Measurements from ENCODE around the gene ATXN10.

The ATXN10 gene

DNA sequence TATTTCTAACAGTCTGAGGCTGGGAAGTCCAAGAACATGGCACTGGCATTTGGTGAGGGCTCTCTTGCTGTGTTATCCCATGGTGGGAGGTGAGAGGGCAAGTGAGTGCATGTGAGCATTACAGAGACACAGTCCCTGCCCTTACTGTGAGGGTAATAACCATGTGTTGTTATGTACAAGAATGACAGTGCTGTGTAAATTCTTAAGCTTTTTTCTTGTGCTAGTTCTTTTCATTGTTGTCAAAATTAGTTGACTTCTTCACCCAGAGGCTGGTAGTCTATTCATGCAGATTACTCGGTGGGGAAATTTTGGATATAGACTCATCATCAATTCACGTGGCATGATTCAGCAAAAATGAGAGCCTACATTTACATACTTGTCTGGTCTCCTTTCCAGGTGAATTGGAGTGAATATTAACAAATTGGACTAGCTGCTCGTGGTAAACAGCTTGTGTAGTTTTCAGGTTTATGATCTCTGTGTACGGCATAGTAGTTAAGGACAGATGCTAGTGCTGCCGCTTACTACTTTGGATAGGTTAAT lies 49.3 kb downstream of the ATXN10 start:
- Histone ChIP-seq H3K27me3 (ENCODE audit: low read depth, low read length) (no peaks in the 10 kb centered on the region), H3K27ac (ENCODE audit: low read length) (no peak overlapping the region), H3K4me1 (ENCODE audit: control insufficient read depth in 1 of 2, insufficient read depth in 2 of 2, low read length in 2 of 2) (no peaks in the 10 kb centered on the region), H3K9me3 (ENCODE audit: control insufficient read depth in 1 of 2, low read length in 2 of 2) (no peaks in the 10 kb centered on the region), H3K36me3 (ENCODE audit: control insufficient read depth in 1 of 2, insufficient read depth in 2 of 2, low read length in 2 of 2) (peaks cover 8 to 18% of the 10 kb centered on the region in 2 donors), H3K4me3 (ENCODE audit: low read depth in 1 of 2, low read length in 2 of 2) (no peak overlapping the region)

DNA sequence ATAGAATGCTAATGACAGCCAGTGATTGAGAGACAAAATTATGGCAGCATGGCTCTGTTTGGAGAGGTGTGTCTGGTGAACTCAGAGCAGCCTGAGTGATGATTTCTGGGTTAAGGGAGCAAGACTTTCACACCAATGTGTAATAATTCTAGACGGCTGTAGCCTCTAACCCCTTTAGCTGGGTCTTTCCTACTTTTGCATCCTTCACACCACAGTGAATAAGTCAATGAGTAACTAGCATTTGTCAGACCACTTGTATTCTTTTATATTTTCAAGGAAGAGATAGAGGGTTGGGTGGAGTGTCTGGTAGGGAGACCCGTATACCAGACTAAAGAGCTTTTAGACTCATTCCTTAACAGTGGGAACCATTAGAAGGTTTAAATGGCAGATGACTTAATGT lies 50.4 kb downstream of the ATXN10 start:
- Histone ChIP-seq H3K9me3 (ENCODE audit: control insufficient read depth in 1 of 2, low read length in 2 of 2) (no peaks in the 10 kb centered on the region), H3K4me1 (ENCODE audit: control insufficient read depth in 1 of 2, insufficient read depth in 2 of 2, low read length in 2 of 2) (no peaks in the 10 kb centered on the region), H3K27me3 (ENCODE audit: low read depth, low read length) (no peaks in the 10 kb centered on the region), H3K4me3 (ENCODE audit: low read depth in 1 of 2, low read length in 2 of 2) (no peak overlapping the region), H3K36me3 (ENCODE audit: control insufficient read depth in 1 of 2, insufficient read depth in 2 of 2, low read length in 2 of 2) (peaks cover 8 to 17% of the 10 kb centered on the region in 2 donors), H3K27ac (ENCODE audit: low read length) (no peak overlapping the region)

DNA sequence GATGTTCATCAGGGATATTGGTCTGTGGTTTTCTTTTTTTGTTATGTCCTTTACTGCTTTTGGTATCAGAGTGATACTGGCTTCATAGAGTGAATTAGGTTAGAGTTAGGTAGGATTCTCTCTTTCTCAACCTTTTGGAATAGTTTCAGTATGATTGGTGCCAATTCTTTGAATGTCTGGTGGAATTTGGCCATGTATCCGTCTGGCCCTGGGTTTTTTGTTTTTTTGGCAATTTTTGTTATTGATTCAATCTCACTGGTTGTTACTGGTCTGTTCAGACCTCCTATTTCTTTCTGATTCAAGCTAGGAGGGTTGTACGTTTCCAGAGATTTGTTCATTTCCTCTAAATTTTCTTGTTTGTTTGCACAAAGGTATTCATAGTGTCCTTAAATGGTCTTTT lies 54.4 kb downstream of the ATXN10 start:
- Histone ChIP-seq H3K4me1 (ENCODE audit: control insufficient read depth in 1 of 2, insufficient read depth in 2 of 2, low read length in 2 of 2) (no peaks in the 10 kb centered on the region), H3K4me3 (ENCODE audit: low read depth in 1 of 2, low read length in 2 of 2) (no peak overlapping the region), H3K9me3 (ENCODE audit: control insufficient read depth in 1 of 2, low read length in 2 of 2) (no peaks in the 10 kb centered on the region), H3K27ac (ENCODE audit: low read length) (no peak overlapping the region), H3K27me3 (ENCODE audit: low read depth, low read length) (no peaks in the 10 kb centered on the region), H3K36me3 (ENCODE audit: control insufficient read depth in 1 of 2, insufficient read depth in 2 of 2, low read length in 2 of 2) (peaks cover 2 to 22% of the 10 kb centered on the region in 2 donors)

DNA sequence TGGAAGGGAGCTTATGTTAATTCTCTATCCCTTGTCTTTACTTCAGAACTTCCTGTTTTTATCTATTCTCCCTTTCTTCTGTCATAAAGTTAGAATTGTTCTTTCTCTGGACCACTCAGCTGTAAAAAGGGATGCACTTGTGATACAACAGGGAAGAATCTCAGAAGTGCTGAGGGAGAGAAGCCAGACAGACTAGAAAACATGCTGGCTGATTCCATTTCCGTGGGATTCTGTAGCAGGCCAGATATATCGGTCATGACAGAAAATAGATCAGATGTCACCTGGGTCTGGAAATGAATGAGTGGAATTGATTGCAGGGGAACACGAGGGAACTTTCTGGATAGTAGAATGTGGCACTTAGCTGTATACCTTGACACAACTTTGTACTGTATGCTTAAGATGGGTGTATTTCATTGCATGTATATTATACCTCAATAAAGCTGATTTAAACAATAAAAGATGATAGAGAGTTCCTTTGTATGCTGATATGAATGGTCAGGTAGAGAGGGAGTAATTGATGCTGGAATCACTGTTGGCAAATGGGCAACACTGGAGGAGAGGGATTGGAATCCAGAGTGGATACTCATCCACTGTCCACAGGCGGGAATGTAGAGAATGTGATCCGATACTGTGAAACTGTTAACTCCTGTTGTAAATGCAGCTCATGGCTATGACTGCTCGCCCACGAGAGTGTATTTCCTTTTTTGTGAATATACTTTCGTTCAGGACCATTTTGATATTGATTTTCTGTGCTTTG lies 59.6 kb downstream of the ATXN10 start:
- H3K36me3 ChIP-seq (ENCODE audit: control insufficient read depth in 1 of 2, insufficient read depth in 2 of 2, low read length in 2 of 2) = peaks cover 4 to 25% of the 10 kb centered on the region in 2 donors
- no peaks in the 10 kb centered on the region for H3K9me3 ChIP-seq (ENCODE audit: control insufficient read depth in 1 of 2, low read length in 2 of 2)
- no peak overlapping the region for H3K27ac ChIP-seq (ENCODE audit: low read length)
- H3K4me3 ChIP-seq (ENCODE audit: low read depth in 1 of 2, low read length in 2 of 2) = no peak overlapping the region
- peaks cover 0 to 3% of the 10 kb centered on the region in 2 donors for H3K4me1 ChIP-seq (ENCODE audit: control insufficient read depth in 1 of 2, insufficient read depth in 2 of 2, low read length in 2 of 2)
- no peaks in the 10 kb centered on the region for H3K27me3 ChIP-seq (ENCODE audit: low read depth, low read length)

DNA sequence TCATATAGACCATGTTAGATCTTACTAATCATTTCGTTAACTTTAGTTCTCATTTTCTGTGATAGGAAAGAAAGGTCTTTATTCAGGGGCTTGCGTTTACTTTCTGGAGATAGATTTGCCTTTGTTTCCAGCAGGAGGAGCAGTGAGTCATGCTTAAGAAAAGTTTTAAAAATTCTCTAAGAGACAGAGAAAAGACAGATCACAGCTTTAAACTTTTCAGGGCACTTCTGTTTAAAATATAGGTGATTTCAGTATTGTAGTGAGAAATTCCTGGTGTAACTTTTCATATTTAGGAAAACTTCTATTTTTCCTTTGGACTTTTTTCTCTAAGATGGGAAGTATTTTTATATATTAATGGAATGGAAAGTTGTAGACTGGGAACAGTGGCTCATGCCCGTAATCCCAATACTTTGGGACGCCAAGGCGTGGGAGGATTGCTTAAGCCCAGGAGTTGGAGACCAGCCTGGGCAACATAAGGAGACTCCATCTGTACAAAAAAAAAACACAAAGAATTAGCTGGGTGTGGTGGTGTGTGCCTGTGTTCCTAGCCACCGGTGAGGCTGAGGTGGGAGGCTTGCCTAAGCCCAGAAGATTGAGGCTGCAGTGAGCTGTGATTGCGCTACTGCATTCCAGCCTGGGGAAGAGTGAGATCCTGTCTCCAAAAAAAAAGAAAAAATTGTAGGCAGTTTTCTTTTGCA lies 60.3 kb downstream of the ATXN10 start:
- Histone ChIP-seq H3K4me3 (ENCODE audit: low read depth in 1 of 2, low read length in 2 of 2) (no peak overlapping the region), H3K27ac (ENCODE audit: low read length) (no peak overlapping the region), H3K27me3 (ENCODE audit: low read depth, low read length) (no peaks in the 10 kb centered on the region), H3K9me3 (ENCODE audit: control insufficient read depth in 1 of 2, low read length in 2 of 2) (no peaks in the 10 kb centered on the region), H3K4me1 (ENCODE audit: control insufficient read depth in 1 of 2, insufficient read depth in 2 of 2, low read length in 2 of 2) (peaks cover 0 to 3% of the 10 kb centered on the region in 2 donors), H3K36me3 (ENCODE audit: control insufficient read depth in 1 of 2, insufficient read depth in 2 of 2, low read length in 2 of 2) (peaks cover 4 to 30% of the 10 kb centered on the region in 2 donors)

DNA sequence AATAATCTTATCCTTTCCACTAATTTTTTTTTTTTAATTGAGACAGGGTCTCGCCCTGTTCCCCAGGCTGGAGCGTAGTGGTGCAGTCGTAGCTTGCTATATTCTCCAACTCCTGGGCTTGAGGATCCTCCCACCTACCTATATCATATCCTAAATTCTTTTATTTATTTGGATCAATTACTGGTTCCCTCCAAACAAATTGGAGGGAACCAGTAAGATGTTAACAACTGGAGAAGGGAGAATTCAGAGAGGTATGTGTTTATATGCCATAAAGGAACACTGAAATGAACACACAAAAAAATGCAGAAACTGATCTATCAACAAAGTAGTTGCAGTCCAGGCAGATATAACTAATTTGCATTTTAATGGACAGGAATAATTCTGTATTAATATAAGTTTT lies 63.6 kb downstream of the ATXN10 start:
- H3K9me3 ChIP-seq (ENCODE audit: control insufficient read depth in 1 of 2, low read length in 2 of 2) = no peaks in the 10 kb centered on the region
- peaks cover 8 to 35% of the 10 kb centered on the region in 2 donors for H3K36me3 ChIP-seq (ENCODE audit: control insufficient read depth in 1 of 2, insufficient read depth in 2 of 2, low read length in 2 of 2)
- H3K4me1 ChIP-seq (ENCODE audit: control insufficient read depth in 1 of 2, insufficient read depth in 2 of 2, low read length in 2 of 2) = peaks cover 0 to 3% of the 10 kb centered on the region in 2 donors
- H3K4me3 ChIP-seq (ENCODE audit: low read depth in 1 of 2, low read length in 2 of 2) = no peak overlapping the region
- H3K27ac ChIP-seq (ENCODE audit: low read length) = no peak overlapping the region
- H3K27me3 ChIP-seq (ENCODE audit: low read depth, low read length) = no peaks in the 10 kb centered on the region

DNA sequence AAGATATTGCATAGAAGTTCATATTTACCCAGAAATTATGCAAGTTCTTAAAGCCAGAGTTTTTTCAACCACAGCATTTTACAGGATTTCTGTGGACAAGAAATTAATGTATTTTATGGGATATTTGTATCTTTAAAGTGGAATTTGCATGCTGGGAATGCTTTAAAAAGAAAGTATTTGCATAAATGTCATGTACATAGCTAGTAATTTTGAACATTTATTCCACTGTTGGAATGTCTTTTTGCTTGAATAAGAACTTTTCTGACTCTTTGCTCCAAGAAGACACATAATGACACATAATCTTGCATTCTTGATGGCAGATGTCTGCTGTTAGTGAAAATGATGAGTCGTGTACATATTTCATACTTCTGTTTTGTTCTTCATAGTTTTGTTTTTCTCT lies 66.6 kb downstream of the ATXN10 start:
- H3K9me3 ChIP-seq (ENCODE audit: control insufficient read depth in 1 of 2, low read length in 2 of 2) = no peaks in the 10 kb centered on the region
- no peak overlapping the region for H3K4me3 ChIP-seq (ENCODE audit: low read depth in 1 of 2, low read length in 2 of 2)
- H3K27ac ChIP-seq (ENCODE audit: low read length) = no peak overlapping the region
- H3K27me3 ChIP-seq (ENCODE audit: low read depth, low read length) = no peaks in the 10 kb centered on the region
- H3K4me1 ChIP-seq (ENCODE audit: control insufficient read depth in 1 of 2, insufficient read depth in 2 of 2, low read length in 2 of 2) = peaks cover 0 to 4% of the 10 kb centered on the region in 2 donors
- H3K36me3 ChIP-seq (ENCODE audit: control insufficient read depth in 1 of 2, insufficient read depth in 2 of 2, low read length in 2 of 2) = peaks cover 20 to 47% of the 10 kb centered on the region in 2 donors

DNA sequence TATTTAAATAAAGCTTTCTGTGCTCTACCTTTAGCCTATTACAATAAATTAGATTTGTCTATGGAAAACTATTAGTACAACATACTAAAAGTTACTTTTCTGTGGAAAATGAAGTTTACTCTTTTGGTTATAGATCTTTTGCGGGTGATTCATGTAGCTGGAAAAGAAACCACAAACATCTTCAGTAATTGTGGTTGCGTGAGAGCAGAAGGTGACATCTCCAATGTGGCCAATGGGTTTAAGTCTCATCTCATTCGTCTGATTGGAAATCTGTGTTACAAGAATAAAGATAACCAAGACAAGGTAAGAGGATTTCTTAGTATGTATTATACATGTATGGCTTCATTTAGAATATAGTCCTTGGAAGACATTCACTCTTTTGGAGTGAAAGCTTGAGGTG lies 68.6 kb downstream of the ATXN10 start:
- Histone ChIP-seq H3K9me3 (ENCODE audit: control insufficient read depth in 1 of 2, low read length in 2 of 2) (no peaks in the 10 kb centered on the region), H3K27ac (ENCODE audit: low read length) (no peak overlapping the region), H3K27me3 (ENCODE audit: low read depth, low read length) (no peaks in the 10 kb centered on the region), H3K36me3 (ENCODE audit: control insufficient read depth in 1 of 2, insufficient read depth in 2 of 2, low read length in 2 of 2) (peaks cover 35 to 61% of the 10 kb centered on the region in 2 donors), H3K4me1 (ENCODE audit: control insufficient read depth in 1 of 2, insufficient read depth in 2 of 2, low read length in 2 of 2) (peaks cover 0 to 12% of the 10 kb centered on the region in 2 donors), H3K4me3 (ENCODE audit: low read depth in 1 of 2, low read length in 2 of 2) (no peak overlapping the region)

DNA sequence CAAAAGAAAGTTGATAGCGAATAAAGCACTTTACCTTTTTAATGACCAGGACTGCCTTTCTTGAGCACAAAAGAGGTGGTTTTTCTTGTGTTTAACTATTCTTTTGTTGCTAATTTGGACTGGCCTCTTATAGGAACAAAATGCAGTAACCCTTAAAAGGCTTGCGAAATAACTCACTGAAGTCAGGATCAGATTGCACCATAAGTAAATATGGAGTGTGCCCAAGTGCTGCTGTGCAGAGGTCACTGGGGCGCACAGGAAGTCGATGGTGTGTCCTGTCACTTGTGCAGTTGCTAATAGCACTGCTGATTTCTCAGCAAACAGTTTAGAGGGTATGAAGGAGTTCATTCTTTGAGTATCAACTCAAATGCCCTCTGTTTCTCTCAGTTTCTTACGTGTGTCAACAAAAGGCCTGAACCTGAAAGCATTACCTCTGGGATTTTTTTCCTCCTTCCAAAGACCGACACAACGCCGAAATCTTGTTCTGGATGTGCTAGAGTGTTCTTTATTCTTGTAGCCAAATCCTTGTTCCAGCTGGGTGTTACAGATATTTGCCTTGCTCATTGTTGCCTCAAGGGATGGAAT lies 71.3 kb downstream of the ATXN10 start:
- peaks cover 36 to 51% of the 10 kb centered on the region in 2 donors for H3K36me3 ChIP-seq (ENCODE audit: control insufficient read depth in 1 of 2, insufficient read depth in 2 of 2, low read length in 2 of 2)
- no peak overlapping the region for H3K4me3 ChIP-seq (ENCODE audit: low read depth in 1 of 2, low read length in 2 of 2)
- H3K4me1 ChIP-seq (ENCODE audit: control insufficient read depth in 1 of 2, insufficient read depth in 2 of 2, low read length in 2 of 2) = peaks cover 0 to 12% of the 10 kb centered on the region in 2 donors
- no peak overlapping the region for H3K27ac ChIP-seq (ENCODE audit: low read length)
- no peaks in the 10 kb centered on the region for H3K27me3 ChIP-seq (ENCODE audit: low read depth, low read length)
- H3K9me3 ChIP-seq (ENCODE audit: control insufficient read depth in 1 of 2, low read length in 2 of 2) = no peaks in the 10 kb centered on the region

DNA sequence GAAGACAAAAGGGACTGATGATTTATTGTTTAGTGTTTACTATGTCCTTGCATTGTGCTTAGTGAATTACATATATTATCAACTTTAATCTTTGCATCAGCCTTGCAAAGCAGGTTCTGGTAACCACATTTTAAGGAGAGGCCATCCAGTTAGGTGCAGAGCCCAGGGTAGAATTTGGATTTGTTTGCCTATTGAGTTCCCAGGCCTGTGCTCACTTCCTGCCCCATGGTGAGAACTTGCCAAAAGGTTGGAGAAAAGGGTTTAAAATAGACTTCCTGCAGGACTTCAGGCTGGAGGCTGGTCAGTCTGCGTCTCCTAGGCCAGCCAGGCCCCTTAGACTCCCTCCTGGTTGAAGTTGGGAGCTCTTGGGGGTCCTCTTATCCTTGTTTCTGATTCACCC lies 72.1 kb downstream of the ATXN10 start:
- H3K9me3 ChIP-seq (ENCODE audit: control insufficient read depth in 1 of 2, low read length in 2 of 2) = no peaks in the 10 kb centered on the region
- no peaks in the 10 kb centered on the region for H3K27me3 ChIP-seq (ENCODE audit: low read depth, low read length)
- H3K36me3 ChIP-seq (ENCODE audit: control insufficient read depth in 1 of 2, insufficient read depth in 2 of 2, low read length in 2 of 2) = peaks cover 32 to 50% of the 10 kb centered on the region in 2 donors
- peaks cover 0 to 12% of the 10 kb centered on the region in 2 donors for H3K4me1 ChIP-seq (ENCODE audit: control insufficient read depth in 1 of 2, insufficient read depth in 2 of 2, low read length in 2 of 2)
- H3K27ac ChIP-seq (ENCODE audit: low read length) = no peak overlapping the region
- H3K4me3 ChIP-seq (ENCODE audit: low read depth in 1 of 2, low read length in 2 of 2) = no peak overlapping the region

DNA sequence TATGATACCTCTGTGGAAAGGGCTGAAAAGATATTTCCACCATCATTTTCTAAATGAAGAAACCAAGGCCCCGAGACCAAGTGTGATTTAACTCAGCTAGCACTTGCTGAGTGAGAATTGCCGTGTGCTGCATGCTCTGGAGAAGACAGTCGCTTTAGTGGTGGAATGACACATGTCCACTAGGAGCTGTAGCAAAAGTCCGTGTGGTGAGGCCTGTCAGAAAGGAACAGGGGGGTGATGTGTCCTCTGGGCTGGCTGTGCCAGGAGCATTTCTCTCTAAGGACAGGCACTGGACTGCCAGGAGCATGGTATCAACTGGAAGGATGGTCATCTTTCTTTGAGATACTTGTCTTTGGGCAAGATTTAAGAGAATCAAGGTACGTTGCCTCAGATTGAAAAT lies 72.8 kb downstream of the ATXN10 start:
- H3K27ac ChIP-seq (ENCODE audit: low read length) = no peak overlapping the region

More for the DNA sequence above, 72.8 kb downstream of the ATXN10 start:
- H3K36me3 ChIP-seq (ENCODE audit: control insufficient read depth in 1 of 2, insufficient read depth in 2 of 2, low read length in 2 of 2) = peaks cover 32 to 44% of the 10 kb centered on the region in 2 donors
- H3K4me1 ChIP-seq (ENCODE audit: control insufficient read depth in 1 of 2, insufficient read depth in 2 of 2, low read length in 2 of 2) = peaks cover 0 to 12% of the 10 kb centered on the region in 2 donors
- no peak overlapping the region for H3K4me3 ChIP-seq (ENCODE audit: low read depth in 1 of 2, low read length in 2 of 2)
- H3K9me3 ChIP-seq (ENCODE audit: control insufficient read depth in 1 of 2, low read length in 2 of 2) = no peaks in the 10 kb centered on the region
- H3K27me3 ChIP-seq (ENCODE audit: low read depth, low read length) = no peaks in the 10 kb centered on the region

All from muscle layer of duodenum (tissue), 2 donors.